NCI-H2196 treated with DMSO at 0.1 percent for 48 hours (cell line): ENCODE measurements around the gene CTNNA1.

Source experiments
- DNase-seq: peaks from one replicate; lab custom pipeline; 2025; ENCODE audit not compliant: unreplicated experiment; lab: John Stamatoyannopoulos, UW

CTNNA1 gene

GRCh38 chr5:138926688-138927448, 173.6 kb downstream of the CTNNA1 start:
- DNase-seq = no peak

GRCh38 chr5:138927544-138927943, 174.3 kb downstream of the CTNNA1 start:
- no peak for DNase-seq

GRCh38 chr5:138927979-138928378, 174.8 kb downstream of the CTNNA1 start:
- DNase-seq = no peak

GRCh38 chr5:138929571-138929955, 176.3 kb downstream of the CTNNA1 start:
- DNase-seq = no peak

GRCh38 chr5:138930371-138931097, 177.3 kb downstream of the CTNNA1 start:
- DNase-seq = no peak

GRCh38 chr5:138932171-138932810, 179.1 kb downstream of the CTNNA1 start:
- DNase-seq = no peak

GRCh38 chr5:138933522-138934290, 180.5 kb downstream of the CTNNA1 start:
- no peak for DNase-seq

GRCh38 chr5:138934971-138935370, 181.7 kb downstream of the CTNNA1 start:
- no peak for DNase-seq

GRCh38 chr5:138935466-138935865, 182.2 kb downstream of the CTNNA1 start:
- no peak for DNase-seq

- DNase-seq = no peak
Observed at GRCh38 chr5:138936225-138936967, 183.2 kb downstream of the CTNNA1 start.

GRCh38 chr5:138936968-138937345, 183.7 kb downstream of the CTNNA1 start:
- no peak for DNase-seq

GRCh38 chr5:138937392-138938387, 184.5 kb downstream of the CTNNA1 start:
- DNase-seq = no peak

- DNase-seq = no peak
Observed at GRCh38 chr5:138938526-138938925, 185.3 kb downstream of the CTNNA1 start.

GRCh38 chr5:138942066-138942465, 188.8 kb downstream of the CTNNA1 start:
- DNase-seq = no peak

GRCh38 chr5:138942861-138943260, 189.6 kb downstream of the CTNNA1 start:
- DNase-seq = no peak

- DNase-seq = no peak
Observed at GRCh38 chr5:138943599-138944173, 190.5 kb downstream of the CTNNA1 start.

- DNase-seq = no peak
Observed at GRCh38 chr5:138944527-138945322, 191.5 kb downstream of the CTNNA1 start.
